ENCODE measurements around the gene AOC3.

DNA sequence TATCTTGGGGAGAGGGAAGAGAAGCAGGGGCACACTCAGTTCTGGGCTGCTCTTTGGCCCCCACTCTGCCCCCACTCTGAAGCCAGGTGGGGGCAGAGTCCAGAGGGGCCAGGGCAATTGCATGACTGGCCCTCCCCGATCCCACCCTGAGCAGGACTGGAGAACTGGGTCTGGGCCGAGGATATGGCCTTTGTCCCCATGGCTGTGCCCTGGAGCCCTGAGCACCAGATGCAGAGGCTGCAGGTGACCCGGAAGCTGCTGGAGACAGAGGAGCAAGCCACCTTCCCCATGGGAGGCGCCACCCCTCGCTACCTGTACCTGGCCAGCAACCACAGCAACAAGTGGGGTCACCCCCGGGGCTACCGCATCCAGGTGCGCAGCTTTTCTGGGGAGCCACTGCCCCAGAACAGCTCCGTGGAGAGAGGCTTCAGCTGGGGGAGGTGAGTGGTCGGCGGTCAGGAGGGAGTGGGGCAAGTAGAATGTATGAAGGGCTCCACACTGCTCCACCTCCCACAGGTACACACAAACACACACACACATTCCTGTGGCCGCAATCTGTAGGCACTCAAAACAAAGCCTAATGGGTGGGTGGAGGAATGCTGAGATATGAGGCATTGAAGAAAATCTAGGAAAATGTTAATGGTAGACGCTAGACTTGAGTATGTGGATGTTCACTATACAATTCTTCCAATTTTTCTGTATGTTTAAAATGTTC is 21.4 kb downstream of the AOC3 start:
- TF ChIP-seq, protein P1, sequence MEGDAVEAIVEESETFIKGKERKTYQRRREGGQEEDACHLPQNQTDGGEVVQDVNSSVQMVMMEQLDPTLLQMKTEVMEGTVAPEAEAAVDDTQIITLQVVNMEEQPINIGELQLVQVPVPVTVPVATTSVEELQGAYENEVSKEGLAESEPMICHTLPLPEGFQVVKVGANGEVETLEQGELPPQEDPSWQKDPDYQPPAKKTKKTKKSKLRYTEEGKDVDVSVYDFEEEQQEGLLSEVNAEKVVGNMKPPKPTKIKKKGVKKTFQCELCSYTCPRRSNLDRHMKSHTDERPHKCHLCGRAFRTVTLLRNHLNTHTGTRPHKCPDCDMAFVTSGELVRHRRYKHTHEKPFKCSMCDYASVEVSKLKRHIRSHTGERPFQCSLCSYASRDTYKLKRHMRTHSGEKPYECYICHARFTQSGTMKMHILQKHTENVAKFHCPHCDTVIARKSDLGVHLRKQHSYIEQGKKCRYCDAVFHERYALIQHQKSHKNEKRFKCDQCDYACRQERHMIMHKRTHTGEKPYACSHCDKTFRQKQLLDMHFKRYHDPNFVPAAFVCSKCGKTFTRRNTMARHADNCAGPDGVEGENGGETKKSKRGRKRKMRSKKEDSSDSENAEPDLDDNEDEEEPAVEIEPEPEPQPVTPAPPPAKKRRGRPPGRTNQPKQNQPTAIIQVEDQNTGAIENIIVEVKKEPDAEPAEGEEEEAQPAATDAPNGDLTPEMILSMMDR (IDR thresholded peaks at IDR 0.05; ENCODE audit: borderline replicate concordance, extremely low read depth, low read length, poor library complexity, severe bottlenecking): no peak
- TF ChIP-seq EZH2 (IDR thresholded peaks at IDR 0.05; ENCODE audit: borderline replicate concordance, low read depth, low read length, severe bottlenecking): no peak
